Stimulated activated CD8-positive, alpha-beta memory T cell treated with anti-CD3 and anti-CD28 coated beads, Interleukin-2, amount 100 ng/mL, for 1 hour (primary cell): ENCODE results near the gene PBX1.

Source experiments
- DNase-seq, 2 donors: peaks; one replicate each; pipeline ENCODE4 v3.0.0-alpha.2; 2020; ENCODE audit warnings: low read depth in 2 of 2

Gene PBX1

DNA sequence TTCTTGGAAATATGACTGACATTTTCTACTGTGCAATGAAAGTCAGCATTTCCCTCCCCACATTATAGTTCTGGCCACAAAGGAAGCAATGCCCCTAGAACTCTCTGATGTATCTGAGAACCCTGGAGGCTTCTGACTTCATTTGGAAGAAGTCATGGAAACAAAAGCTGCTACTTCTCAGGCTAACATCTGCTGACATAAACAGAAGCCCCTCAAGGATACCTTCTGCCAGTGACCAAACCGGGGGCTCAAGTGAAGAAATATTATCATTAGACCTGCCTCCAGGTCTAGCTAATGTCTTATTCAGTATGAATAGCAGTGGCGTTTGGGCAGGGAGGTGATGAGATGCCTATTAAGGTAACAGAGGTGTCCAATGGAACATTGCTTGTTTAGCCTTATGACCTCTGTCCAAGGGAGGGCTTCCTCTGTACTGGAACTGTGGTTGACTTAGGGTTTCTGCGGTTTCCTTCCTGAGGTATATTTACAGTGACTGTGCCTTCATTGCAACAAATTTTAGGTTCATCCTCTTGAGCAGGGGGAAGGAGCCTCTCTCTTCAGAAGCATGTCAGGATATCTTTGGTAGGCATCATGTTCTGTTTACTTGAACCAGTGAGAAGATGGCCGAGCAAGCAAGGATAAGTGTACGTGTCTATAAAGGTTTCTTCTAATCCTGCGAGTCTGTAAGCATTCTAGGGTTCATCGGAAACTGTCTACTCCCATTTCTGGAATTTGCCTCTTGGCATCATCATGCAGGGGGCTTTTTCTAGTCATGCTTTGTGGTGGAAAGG, 161.7 kb downstream of the PBX1 start:
- no peak for DNase-seq

DNA sequence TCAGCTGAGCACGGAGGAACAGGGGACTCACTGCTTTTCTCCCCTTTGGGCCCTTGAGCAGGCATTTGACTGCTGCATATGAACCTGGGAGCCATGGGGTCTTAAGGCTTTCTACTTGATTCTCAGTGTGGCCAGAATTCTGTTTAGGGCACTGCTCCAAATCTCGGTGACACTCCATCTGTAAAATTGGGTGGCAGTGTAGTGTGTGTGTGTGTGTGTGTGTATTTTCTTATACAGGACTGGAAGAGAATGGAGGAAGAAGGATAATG, 162.2 kb downstream of the PBX1 start:
- no peak for DNase-seq

- no peak for DNase-seq
Measured at GRCh38 chr1:164723296-164723798, 164.4 kb downstream of the PBX1 start.

DNA sequence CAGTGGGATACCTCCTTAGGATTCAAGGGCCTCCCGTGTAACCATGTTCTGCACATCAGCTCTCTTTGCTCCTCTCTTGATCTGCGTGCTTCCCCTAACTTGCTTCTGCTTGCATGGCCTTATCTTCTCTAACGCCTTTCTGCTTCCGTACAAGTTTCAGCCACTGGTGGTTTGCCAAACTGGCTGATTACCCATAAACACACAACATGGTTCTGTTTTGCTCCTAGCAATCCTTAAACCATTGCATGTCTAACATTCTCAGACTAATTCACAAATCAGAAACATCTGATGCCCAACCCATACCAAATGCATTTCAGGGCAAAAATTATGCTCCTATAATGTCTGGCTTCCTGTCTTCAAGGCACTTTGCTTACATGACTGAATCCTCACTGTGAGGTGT, 166.4 kb downstream of the PBX1 start:
- DNase-seq, result no peak

DNA sequence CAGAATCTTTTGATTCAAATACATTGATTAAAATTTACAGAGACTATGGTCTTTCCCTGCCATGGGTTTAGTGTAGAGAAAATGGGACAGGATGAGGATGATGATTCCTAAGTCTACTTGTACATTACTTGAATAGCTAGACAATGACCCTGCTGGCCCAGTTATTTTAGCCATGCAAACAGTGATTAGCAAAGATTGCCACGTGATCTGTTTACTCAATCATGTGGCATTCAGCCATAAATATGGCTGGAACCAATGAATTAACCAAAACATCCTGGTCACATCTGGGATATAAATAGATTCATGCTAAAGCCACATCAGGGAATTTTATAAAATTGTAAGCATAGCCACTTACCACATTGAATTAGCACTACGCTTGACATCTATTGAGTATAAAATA, 167.3 kb downstream of the PBX1 start:
- no peak for DNase-seq

DNA sequence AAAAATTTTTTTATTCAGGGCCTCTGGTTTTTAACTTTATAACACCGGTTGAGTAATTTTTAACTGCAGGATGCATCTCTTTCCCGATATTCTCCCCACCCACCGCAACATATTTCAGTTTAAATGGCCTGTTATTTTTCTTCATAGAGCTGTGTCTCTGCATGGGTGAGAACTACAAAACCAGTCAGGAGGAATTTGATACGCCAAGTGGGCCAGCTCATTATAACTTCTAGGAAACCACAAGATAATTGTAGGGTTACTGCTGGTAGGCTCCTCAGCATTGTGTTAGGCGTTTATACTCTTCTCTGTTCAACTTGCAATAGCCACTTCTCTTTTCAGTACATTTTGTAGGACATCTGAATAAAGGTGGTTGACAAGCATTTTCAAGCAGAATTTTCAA, 169.7 kb downstream of the PBX1 start:
- DNase-seq, result no peak

GRCh38 chr1:164731161-164731876, 172.3 kb downstream of the PBX1 start:
- no peak for DNase-seq

DNA sequence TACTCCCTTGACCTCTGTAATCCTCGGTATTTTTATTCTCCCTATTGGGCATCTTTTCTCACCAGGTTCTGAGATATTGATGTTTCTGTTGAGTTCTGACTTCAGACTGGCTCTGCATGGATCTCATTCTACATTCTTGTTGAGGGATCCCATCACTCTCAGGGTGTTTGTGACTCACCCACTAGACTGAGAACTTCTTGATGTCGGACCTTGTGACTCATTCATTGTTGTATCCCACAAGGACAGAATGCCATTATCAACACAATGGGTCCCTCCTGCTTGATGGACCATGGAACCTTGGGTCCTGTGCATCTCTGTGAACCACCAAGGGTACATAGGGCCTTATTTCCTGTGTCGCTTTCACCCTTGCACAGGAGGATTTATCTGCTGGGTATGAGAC, 174.1 kb downstream of the PBX1 start:
- no peak for DNase-seq

DNA sequence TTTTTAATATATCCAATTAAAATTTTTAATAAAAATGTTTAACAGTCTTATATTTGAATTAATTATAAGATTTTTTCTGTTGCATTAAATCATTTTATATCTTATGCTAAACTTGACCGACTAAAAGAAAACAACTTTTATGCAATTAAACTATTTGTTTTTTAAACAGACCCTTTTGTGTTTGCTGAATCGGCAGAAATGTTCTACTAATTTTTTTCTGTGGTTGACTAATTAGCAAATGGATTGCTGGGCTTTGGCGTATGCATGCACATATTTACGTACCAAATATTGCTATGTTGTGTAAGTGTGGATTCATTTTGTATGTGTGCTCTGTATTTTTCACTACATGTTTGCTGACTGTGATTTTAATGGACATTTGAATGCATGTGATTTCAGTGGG, 174.8 kb downstream of the PBX1 start:
- DNase-seq, result no peak

DNA sequence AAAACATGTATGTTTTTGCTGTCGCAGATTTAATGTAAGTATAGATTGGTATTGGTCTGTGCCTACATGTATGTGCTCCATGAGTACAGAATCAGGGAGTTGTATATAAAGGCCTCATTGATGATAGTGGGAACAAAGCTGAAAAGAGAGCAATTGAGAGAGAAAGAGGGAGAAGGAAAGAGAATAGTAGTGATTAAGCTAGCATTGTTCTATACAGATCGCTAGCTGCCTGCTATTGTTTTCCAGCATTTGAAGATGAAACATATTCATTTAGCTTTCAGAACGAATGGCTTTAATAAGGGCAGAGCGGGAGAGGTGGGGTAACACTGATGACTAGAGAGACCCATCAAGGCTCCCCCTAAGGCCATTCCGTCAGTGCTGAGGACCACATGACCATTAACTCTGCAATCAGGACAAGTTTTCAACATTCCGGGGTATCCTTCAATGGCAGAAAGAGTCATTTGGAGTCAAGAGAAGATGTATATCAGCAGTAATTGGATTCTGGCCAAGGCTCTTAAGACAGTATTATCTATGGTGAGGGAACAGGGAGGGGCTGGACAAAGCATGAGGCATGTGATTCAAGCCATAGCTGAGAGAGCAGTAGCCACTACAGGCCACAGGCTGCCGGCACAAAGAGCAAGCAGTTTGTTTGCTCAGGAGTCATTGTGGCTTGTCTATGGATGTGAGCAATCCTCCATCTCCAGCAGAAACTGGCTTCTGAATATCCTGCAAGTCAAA, 176.5 kb downstream of the PBX1 start:
- no peak for DNase-seq

DNA sequence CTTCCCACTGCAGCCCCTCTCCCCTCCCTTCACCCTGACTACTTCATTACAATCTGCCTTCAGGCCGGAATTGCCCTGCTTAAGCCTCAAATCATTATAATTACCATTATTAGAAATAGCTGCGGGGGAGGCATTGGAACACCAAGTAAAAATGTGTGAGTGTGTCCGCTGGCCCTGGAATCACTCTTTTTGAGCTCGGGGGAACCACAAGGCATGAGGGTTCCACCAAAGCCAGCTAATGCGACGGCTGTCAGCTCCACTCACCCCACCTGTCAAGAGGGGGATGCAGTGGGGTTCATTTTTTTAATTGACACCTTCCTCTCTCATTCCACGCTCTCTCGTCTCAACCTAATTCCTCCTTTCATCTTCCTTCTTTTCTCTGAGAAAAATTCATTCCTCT, 177.2 kb downstream of the PBX1 start:
- DNase-seq, result no peak

DNA sequence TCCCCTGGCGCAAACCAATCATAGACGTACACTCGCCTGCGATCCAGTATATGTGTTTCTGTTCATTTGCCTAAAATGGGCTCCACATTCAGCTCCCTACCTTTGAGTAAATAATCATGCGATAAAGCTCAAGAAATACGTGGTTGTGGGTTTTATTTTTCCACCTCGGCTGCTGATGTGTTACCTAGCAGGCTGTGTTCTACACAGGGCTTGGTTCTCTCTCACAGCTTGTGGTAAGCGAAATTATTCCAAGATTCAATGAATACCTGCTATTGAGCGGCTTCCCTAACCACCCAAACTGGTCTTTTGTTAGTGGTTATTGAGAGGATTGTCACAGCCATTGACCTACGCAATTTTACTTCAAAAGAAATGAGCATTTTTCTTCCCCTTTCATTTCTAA, 180.2 kb downstream of the PBX1 start:
- no peak for DNase-seq

DNA sequence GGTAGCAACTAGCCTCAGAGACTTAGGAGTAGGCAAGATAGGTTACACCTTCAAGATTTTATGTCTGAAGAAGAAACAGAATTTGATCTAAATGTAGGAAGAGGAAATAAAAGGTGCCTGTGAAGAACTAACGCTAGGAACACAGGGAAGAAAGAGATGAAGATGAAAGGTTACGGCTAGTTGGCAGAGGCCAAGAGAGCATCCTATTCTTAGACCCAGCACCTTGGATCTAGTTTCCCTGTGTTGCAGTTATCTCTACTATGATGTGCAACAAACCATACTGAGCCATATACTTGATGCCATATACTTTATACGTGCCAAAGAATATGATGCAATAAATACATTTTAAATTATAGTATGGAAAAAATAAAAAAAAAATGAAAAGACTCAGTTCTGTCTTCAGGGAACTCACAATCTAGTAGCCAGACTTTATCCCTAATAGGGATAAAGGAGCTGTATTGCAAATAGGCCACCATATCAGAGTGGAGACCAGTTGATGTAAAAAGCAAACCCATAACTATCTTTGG, 181.1 kb downstream of the PBX1 start:
- DNase-seq, result no peak

- no peak for DNase-seq
Measured at GRCh38 chr1:164742745-164743144, 183.8 kb downstream of the PBX1 start.

GRCh38 chr1:164743976-164744375, 185.0 kb downstream of the PBX1 start:
- no peak for DNase-seq

DNA sequence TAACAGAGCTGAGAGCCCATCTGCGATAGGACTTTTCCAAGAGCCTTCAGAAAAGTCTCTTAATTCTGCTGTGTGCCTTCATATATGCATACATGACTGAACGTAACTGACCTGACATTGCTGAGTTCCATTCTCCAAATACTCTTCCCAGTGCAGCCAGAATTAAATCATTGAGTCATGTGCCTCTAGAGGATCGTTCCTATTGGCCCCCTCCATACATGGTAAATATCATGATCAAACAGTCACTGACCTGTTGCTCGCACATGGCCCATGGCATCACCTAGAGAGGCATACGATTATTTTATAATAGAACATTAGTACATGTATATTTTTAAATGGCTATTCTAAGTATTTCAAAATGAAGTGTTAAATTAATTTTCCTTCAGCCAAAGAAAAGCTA, 186.8 kb downstream of the PBX1 start:
- DNase-seq, result no peak

GRCh38 chr1:164746632-164747031, 187.6 kb downstream of the PBX1 start:
- no peak for DNase-seq

DNA sequence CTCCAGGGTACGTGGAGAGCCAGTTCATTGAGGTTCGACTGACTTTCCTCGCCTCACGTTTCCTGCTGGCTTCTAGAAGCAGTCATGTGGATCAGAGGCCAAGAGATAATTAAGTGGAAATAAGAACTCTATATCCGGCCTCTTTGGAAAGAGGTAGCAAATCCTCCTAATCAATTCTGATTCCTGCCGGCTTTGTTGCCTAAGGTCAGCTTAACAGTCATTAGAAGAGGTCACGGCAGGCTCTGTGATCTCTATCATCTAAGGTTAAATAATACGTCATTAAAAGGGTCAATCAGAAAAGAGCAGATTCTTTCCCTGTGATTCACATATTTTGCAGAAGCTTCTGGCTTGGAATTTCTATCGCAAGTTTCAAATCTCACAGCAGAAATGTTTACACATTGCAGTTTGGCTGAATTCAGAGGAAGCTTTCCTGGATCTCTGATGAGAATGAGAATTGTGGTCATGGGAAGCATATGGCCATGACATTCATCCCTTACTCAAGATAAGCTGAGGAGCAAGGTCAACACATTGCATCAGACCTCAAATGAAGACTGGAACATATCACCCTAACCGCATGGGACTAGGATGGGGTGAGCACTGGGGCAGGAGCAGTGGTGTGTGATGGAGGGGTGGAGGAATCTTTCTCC, 189.4 kb downstream of the PBX1 start:
- DNase-seq, result no peak

DNA sequence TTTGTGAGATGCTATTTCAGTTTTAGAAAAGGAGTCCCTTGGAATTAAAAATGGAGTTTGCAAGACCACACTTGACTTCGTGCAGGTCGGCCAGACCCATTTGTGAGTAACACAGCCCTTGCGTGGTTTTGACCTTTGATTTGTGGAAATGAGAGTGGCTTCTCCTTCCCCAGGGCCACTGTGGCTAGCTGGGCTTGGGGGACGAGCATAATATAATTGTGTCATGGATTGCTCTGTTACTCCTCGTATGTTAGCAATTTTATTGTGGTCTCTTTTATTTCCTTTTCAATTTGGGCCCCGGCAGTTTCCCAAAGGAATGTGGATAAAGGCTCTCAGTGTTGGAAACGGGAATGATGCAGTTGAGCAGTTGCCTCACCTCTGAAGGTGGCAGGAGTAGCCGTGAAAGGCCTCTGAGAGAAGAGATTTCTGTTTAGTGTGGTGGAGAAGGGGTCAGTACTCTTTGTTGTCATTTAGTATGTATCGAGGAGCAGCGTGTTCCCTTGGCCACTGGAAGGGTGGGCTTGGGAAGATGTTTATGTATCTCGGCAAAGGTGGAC, 194.6 kb downstream of the PBX1 start:
- DNase-seq, result no peak

DNA sequence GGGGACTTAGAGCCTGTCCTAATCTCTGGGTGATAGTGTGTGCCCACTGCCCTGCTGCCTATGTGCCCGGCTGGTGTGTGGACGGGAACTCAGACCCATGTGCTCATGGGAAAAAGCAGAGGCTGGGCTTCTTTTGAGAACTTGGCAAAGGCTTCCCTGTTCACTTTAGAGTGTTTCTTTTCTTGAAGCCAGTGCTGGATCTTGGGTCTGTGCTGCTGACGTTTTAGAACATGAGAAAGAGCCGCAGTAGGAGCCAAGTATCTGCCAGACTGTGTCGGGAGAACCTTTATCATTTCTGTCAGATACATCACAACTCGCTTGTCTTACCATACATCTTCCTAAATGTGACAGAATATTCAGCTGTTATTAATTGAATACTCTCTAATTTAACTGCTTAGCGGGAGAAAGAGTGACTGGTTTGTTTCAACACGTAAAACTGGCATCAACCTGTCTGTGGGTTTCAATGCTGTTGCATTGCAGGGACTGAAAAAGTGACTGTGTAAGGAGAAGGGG, 195.2 kb downstream of the PBX1 start:
- DNase-seq, result no peak

- DNase-seq, result no peak
Measured at GRCh38 chr1:164755690-164756089, 196.7 kb downstream of the PBX1 start.

GRCh38 chr1:164756741-164757140, 197.8 kb downstream of the PBX1 start:
- no peak for DNase-seq
